HG03378 (cell line): Measurements from ENCODE around the gene PRAC1.

Experiments used
- ATAC-seq: cut with Tn5 transposase; IDR thresholded peaks from one replicate; pipeline ENCODE4 v1.9.1; 2021; ENCODE audit warnings: mild to moderate bottlenecking, moderate library complexity; ENCODE audit not compliant: unreplicated experiment

The PRAC1 gene

GRCh38 chr17:48711128-48711527 is 11.2 kb downstream of the PRAC1 start:
- ATAC-seq: no peak

GRCh38 chr17:48704361-48705248 is 17.7 kb downstream of the PRAC1 start:
- no peak for ATAC-seq

DNA sequence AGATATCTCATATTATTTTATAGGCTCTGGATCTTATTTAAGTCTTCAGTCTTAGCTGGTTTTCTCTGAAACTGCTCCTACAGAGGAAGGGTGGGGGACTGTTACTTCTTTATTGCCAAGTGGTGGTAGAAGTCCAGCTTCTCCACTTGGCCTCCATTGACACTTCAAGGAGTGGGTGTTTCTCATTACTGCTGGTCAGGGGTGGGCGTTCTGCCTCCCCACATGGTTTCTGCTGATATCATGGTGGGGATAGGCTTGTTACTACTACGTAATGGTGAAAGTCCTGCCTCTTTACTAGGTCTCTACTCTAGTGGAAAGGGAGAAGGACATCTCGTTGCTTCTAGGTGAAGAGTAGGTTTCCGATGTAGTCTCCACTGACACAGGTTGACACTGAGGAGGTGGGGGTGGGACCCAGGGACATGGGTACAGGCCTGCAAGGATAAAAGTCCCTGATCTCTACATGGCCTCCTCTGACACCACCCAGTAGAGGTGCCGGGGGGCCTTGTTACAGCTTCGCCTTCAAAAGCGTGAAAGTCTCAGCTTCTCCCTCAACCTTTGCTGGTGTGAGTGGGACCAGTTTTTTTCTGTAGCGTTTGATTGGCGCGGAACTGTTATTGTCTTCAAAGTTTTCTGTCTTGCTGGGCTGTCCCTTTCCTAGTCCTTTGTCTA is 20.3 kb downstream of the PRAC1 start:
- no peak for ATAC-seq

- ATAC-seq: no peak
Observed at GRCh38 chr17:48693178-48693577, 29.1 kb downstream of the PRAC1 start.

GRCh38 chr17:48692049-48692448 is 30.3 kb downstream of the PRAC1 start:
- no peak for ATAC-seq

DNA sequence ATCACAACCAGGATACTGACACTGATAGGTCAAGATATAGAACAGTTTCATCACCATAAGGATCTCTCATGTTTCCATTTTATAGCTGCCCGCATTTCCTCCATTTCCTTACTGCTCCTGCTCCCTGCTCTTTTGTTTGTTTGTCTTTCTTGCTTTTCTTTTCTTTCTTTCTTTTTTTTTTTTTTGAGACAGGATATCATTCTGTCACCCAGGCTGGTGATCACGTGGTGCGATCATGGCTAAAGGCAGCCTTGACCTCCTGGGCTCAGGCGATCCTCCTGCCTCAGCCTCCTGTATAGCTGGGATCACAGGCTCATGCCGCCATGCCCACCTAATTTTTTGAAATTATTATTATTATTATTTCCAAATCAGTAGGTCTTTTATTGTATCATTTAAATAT is 31.7 kb downstream of the PRAC1 start:
- ATAC-seq: no peak

- no peak for ATAC-seq
Observed at GRCh38 chr17:48681609-48682008, 40.7 kb downstream of the PRAC1 start.

DNA sequence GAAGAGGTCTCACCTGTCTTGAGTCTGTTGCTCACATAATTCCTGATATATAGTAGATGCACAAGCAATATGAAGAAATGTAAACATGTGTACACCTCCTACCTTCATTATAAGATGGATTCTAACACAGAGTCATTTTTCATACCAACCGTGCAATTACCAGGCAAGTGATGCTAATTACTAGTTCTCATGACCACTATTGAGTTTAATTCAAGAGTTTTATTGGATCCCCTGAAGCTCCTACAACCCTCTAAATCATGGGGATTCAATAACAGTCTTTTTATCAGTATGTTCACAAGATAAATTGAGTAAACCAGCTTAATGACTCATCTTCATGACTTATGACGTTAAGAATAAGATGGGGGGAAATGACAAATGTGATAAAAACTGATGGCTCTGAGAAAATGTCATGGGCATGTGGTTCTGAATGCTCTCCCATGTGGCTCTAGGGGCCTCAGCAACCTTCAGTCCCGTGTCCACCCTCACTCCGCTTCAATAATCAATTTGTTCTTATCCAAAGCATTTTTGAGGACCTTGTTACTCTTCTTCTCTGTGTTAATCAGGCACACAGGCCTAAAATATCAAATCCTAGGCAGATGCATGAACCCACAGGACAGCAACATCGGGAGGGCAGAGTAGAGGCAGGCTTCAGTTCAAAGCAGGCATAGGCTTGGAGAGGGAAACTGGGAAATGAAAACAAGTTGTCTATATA is 42.8 kb downstream of the PRAC1 start:
- no peak for ATAC-seq

DNA sequence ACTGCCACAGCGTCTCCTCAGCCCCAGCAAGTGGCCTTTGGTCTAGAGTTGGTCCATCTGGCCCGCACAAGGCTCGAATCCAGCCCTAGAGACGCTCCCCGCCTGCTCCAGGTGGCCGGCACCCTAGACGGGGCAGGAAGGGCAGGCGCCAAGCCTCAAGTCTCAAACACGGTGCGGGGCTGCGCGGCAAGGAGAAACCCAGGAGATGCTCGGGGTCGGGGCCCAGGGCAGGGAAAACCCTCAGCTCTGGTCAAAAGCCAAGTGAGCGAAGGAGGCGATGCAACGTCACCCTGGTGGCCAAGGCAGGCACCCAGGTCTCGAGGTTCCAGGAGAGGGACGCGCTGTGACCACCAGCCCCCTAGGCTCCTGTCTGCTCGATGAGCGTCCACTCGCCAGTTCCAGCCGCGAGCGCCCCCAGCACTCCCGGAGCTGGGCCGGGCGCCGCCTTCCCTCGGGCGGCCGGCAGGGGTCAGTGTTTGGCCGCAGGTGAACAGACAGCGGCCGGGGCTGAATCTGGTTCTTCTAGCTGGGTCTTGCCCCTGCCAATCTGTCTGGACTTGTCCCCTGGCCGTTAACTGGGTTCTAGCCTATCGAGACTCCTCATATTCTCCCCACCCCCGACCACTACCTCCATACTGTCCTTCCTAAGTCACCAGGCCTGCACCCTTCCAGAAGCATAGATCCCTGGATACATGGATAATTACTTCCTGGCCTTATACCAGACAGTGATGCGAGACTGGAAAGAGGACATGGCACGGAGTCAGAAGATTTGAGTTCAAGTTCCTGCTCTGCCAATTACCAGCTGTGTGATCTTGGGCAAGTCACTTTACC is 44.0 kb downstream of the PRAC1 start:
- no peak for ATAC-seq

- ATAC-seq: no peak
Observed at GRCh38 chr17:48676963-48677558, 45.3 kb downstream of the PRAC1 start.

GRCh38 chr17:48672340-48672739 is 50.0 kb downstream of the PRAC1 start:
- ATAC-seq: no peak
